Heart right ventricle (tissue), 16 donors: ENCODE data around the gene OR4D1. TPM values are rescaled to one million over a fixed set of nuclear protein-coding genes. Genes with fewer than 3 reads are reported as not detected.
"Not testable (repeated sequence)": the region's sequence is repeated elsewhere in the genome, so short reads cannot be mapped to it uniquely, and the experiment has no call there.

Experiments
- ATAC-seq, 8 donors: fragments of 200-7000 bp; cut with Tn5 transposase; one replicate each; pipeline ENCODE4 v1.9.1; 2020; ENCODE audit warnings: mild to moderate bottlenecking in 8 of 8, moderate library complexity in 8 of 8, moderate number of reproducible peaks in 1 of 8
- DNase-seq, 2 donors: peaks; one replicate each; pipeline ENCODE4 v3.0.0-alpha.2; 2020
- H3K27ac ChIP-seq, 10 donors: fragments of 200-600 bp; sonication (generic) in 2 of 10; one replicate each; pipeline versions ENCODE4 v1.5.0 to v1.8.0; 2020 to 2022; ENCODE audit warnings: mild to moderate bottlenecking in 3 of 10
- H3K27me3 ChIP-seq, 7 donors: fragments of 200-600 bp; one replicate each; pipeline ENCODE4 v1.8.0; 2021 to 2022; ENCODE audit warnings: mild to moderate bottlenecking in 2 of 7
- H3K36me3 ChIP-seq, 9 donors: fragments of 200-600 bp; sonication (generic) in 1 of 9; one replicate each; pipeline versions ENCODE4 v1.5.0 to v1.8.0; 2020 to 2022; ENCODE audit warnings: mild to moderate bottlenecking in 2 of 9
- H3K4me1 ChIP-seq, 9 donors: fragments of 200-600 bp; sonication (generic) in 1 of 9; one replicate each; pipeline versions ENCODE4 v1.5.0 to v1.8.0; 2020 to 2022; ENCODE audit warnings: mild to moderate bottlenecking in 4 of 9
- H3K4me3 ChIP-seq, 10 donors: fragments of 200-600 bp; sonication (generic) in 2 of 10; one replicate each; pipeline versions ENCODE4 v1.5.0 to v1.8.0; 2020 to 2022; ENCODE audit warnings: mild to moderate bottlenecking in 7 of 10, moderate library complexity in 2 of 10
- H3K9me3 ChIP-seq, 11 donors: fragments of 200-600 bp in 10 of 11; sonication (generic) in 2 of 11; one replicate each; pipeline versions ENCODE4 v1.5.0 to v1.8.0; 2013 to 2022; ENCODE audit warnings: mild to moderate bottlenecking in 2 of 11, control low read depth in 1 of 11, moderate library complexity in 1 of 11
- CTCF ChIP-seq, 9 donors: fragments of 200-600 bp; sonication (generic) in 2 of 9; IDR thresholded peaks; one replicate each; pipeline versions ENCODE4 v1.5.0 to v1.8.0; 2021 to 2022; ENCODE audit warnings: antibody characterized with exemption in 9 of 9, mild to moderate bottlenecking in 5 of 9, moderate library complexity in 1 of 9
- WGBS, 2 donors: extraction: QIAGEN DNeasy Blood & Tissue Kit; methylation state at CpG; one replicate each; pipeline ENCODE4 v1.1.7; 2013; ENCODE audit warnings: inconsistent platforms in 1 of 2; 5-methylcytosine and 5-hydroxymethylcytosine counted together
- intact Hi-C, 10 donors: fragments of 100-400 bp; cut with DNase I; formaldehyde crosslinking; loops; one replicate each; pipeline versions ENCODE4 v1.11.1 to v1.14.2; 2022
- polyA plus RNA-seq, 2 donors: library from polyadenylated mRNA; stranded (reverse); fragments of 200-250 nt; gene quantifications; one replicate each; pipeline ENCODE4 v1.2.3, GENCODE V29; 2013
- total RNA-seq, 10 donors: library from RNA; stranded (reverse); fragmentation: NEBNext Ultra II Directional in 3 of 10; extraction: Animal tissue kit (Norgen Biotek cat#: 25700) in 3 of 10; gene quantifications; one replicate each; pipeline versions ENCODE4 v1.2.1 to v1.2.4, GENCODE V29; 2021 to 2023
- donor health status: Arrhythmogenic right ventricular cardiomyopathy.
- donor health status: ischemic (EF 13 %, LVEDD 7.1; RV severe dilation, severe dysfunction).
- donor health status: healthy with polysubstance abuse.
- donor health status: DM: no; HTN: yes; CAD: no.
- donor health status: DM: no; HTN: no; CAD: no.
- donor health status: ischemic (EF 25% LVEDD 6.9; RV normal size, moderate dysfunction).
- donor health status: ischemic (EF 25% LVEDD 5.7; RV mildly dilated, moderate dysfunction).
- donor health status: healthy.
- donor health status: DM: yes; HTN: yes; CAD: no.
- donor health status: Ischemic cardiomyopathy.
- donor health status: ischemic (EF 35%, LVEDD 5.7; RV mildly dilated, moderate dysfunction).
- donor health status: nonischemic (EF 11% LVEDD 7.7; RV severe dilation, severe dysfunction).
- donor health status: DM: yes; HTN: yes; CAD: no.
- donor health status: PGD.
- donor health status: ischemic (EF 29% LVEDD 5.4; RV normal size, mild dysfunction).
- donor health status: nonischemic (EF 23%, LVEDD 6.1; RV moderate dilation, normal function).

OR4D1 gene
- total and polyA plus RNA-seq, 12 donors = 0.07 TPM; not detected in 11

GRCh38 chr17:58141505-58141904 lies 6.7 kb upstream of the OR4D1 start:
- intact Hi-C loops = no loop called here
- H3K36me3 ChIP-seq = no peaks in the 10 kb centered on the region
- H3K9me3 ChIP-seq = peaks cover 0 to 31% (median 17%) of the 10 kb centered on the region in 11 donors
- H3K4me3 ChIP-seq = no peak overlapping the region
- no peaks in the 10 kb centered on the region for H3K4me1 ChIP-seq
- no peak for DNase-seq
- WGBS, 2 donors = 49 to 79% methylated on average over 2 to 3 of the region's 5 CpGs
- H3K27ac ChIP-seq = no peak overlapping the region
- H3K27me3 ChIP-seq = peaks cover 0 to 35% (median 9%) of the 10 kb centered on the region in 7 donors
- no peak for TF ChIP-seq CTCF (IDR thresholded peaks at IDR 0.05)
- no peak for ATAC-seq

GRCh38 chr17:58143335-58143734 lies 4.8 kb upstream of the OR4D1 start:
- H3K4me3 ChIP-seq, H3K4me1 ChIP-seq, intact Hi-C loops, ATAC-seq, DNase-seq, H3K36me3 ChIP-seq, H3K27ac ChIP-seq: not testable (repeated sequence)
- H3K27me3 ChIP-seq = peaks cover 0 to 23% (median 3%) of the 10 kb centered on the region in 7 donors
- peaks cover 0 to 40% (median 17%) of the 10 kb centered on the region in 11 donors for H3K9me3 ChIP-seq
- 69 to 85% methylated on average over 4 of the region's 4 CpGs for WGBS, 2 donors

DNA sequence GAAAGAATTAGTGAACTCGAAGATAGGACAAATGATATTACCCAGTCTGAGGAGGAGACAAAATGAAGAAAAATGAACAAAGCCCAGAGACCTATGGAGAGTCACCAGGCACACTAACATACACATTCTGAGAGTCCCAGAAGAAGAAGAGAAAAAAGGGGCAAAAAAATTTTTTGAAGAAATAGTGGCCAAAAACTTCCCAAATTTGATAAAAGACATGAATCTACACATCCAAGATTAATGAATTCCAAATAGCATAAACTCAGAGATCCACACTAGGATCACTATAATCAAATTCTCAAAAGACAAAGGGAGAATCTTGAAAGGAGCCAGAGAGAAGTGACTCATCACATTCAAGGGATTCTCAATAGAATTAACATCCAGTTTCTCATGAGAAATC lies 3.4 kb upstream of the OR4D1 start:
- Histone ChIP-seq H3K27me3 (peaks cover 0 to 24% (median 5%) of the 10 kb centered on the region in 7 donors), H3K27ac (no peak overlapping the region), H3K36me3 (no peaks in the 10 kb centered on the region), H3K4me3 (no peak overlapping the region), H3K9me3 (peaks cover 0 to 40% (median 17%) of the 10 kb centered on the region in 11 donors), H3K4me1 (no peaks in the 10 kb centered on the region)
- TF ChIP-seq CTCF (IDR thresholded peaks at IDR 0.05) = no peak
- no peak for ATAC-seq
- DNase-seq = no peak
- intact Hi-C loops = no loop called here
- 84 to 89% methylated on average over 1 of the region's 1 CpG for WGBS, 2 donors

DNA sequence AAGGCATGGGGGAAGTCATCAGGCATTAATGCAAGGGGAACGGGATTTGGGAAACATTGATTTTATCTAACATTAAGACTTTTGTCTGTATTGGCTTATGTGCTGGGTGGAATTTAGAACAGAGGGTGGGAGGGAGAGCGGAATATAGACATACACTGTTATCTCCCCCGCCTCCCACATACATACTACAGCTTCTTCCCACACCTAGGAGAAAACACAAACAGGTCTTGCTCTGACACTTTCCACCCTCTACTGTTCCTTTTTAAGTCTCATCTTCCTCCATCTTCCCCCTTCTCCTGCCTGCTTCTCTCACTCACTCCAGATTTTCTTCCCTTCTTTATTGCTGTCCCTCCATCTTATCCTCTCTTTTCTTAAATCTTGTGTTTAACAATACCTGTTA lies 425 bp downstream of the OR4D1 start:
- Histone ChIP-seq H3K9me3 (peaks cover 0 to 38% (median 17%) of the 10 kb centered on the region in 11 donors), H3K27ac (no peak overlapping the region), H3K27me3 (peaks cover 0 to 36% (median 5%) of the 10 kb centered on the region in 7 donors), H3K4me3 (no peak overlapping the region), H3K4me1 (peaks cover 0 to 12% (median 0%) of the 10 kb centered on the region in 9 donors), H3K36me3 (no peaks in the 10 kb centered on the region)
- 76 to 81% methylated on average over 3 of the region's 3 CpGs for WGBS, 2 donors
- ATAC-seq (no peak), DNase-seq (no peak)
- TF ChIP-seq CTCF (IDR thresholded peaks at IDR 0.05) = no peak
- intact Hi-C loops = no loop called here

DNA sequence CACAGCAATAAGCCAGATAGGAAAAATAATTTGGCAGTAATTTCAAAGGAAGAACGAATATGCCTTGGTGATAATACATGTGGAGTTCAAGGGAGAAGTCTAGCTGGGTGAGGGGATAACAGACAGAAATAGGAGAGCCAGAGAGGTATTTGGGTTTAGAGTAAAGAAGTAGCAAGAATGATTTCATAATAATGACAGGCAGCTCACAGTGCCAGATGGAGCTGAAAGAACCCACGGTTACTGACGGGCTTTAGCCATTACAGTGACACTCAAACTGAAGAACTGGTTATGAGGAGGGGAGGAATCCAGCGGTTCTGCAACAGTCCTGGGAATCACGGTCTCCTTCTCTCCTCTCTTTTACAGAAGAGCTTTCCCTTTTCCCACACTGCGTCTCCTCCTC lies 2.2 kb downstream of the OR4D1 start:
- H3K9me3 ChIP-seq = peaks cover 0 to 20% (median 10%) of the 10 kb centered on the region in 11 donors
- peaks cover 0 to 12% (median 0%) of the 10 kb centered on the region in 9 donors for H3K4me1 ChIP-seq
- no peak for DNase-seq
- H3K36me3 ChIP-seq = no peaks in the 10 kb centered on the region
- TF ChIP-seq CTCF (IDR thresholded peaks at IDR 0.05) = no peak
- no peak overlapping the region for H3K27ac ChIP-seq
- H3K27me3 ChIP-seq = peaks cover 0 to 48% (median 12%) of the 10 kb centered on the region in 7 donors
- intact Hi-C loops = no loop called here
- H3K4me3 ChIP-seq = no peak overlapping the region
- WGBS, 2 donors = 52 to 55% methylated on average over 6 of the region's 6 CpGs
- no peak for ATAC-seq
